Measurements from ENCODE around the gene TGFBR2. TPM values are rescaled to one million over a fixed set of nuclear protein-coding genes. Genes with fewer than 3 reads are reported as not detected.

TGFBR2 gene
- total and polyA plus RNA-seq, 2 experiments from 2014 or later: 4.7 to 13.0 TPM

- H3K27ac Mint-ChIP-seq: peak overlapping the region; percentile 17
- H3K4me2 ChIP-seq: 0 out of 2 replicates have a peak overlapping the region, but pooled peaks have one; percentile 44
- H3K4me3 Mint-ChIP-seq: no peak overlapping the region
- H3K9me3 Mint-ChIP-seq: no peaks in the 10 kb centered on the region
- peaks cover 12% of the 10 kb centered on the region for H3K4me1 ChIP-seq (ENCODE audit: insufficient read depth)
- H3K4me1 Mint-ChIP-seq: peaks cover 29% of the 10 kb centered on the region
- H3K79me2 ChIP-seq (replicated peaks; ENCODE audit: insufficient read depth): 0 out of 2 replicates have a peak, but pooled peaks cover 14% of the 10 kb centered on the region
- H3K27me3 ChIP-seq (ENCODE audit: insufficient read depth): no peaks in the 10 kb centered on the region
- H3K27ac ChIP-seq (ENCODE audit: low read depth): peak overlapping the region; percentile 59; the same call in 1 of the 2 replicates
- H3F3A ChIP-seq (replicated peaks; ENCODE audit: low read depth): no peaks in the 10 kb centered on the region
- H3K4me3 ChIP-seq: no peak overlapping the region
- peaks cover 2% of the 10 kb centered on the region for H3K27me3 Mint-ChIP-seq (ENCODE audit: insufficient read depth, low read depth, poor library complexity)
- H3K36me3 ChIP-seq (ENCODE audit: insufficient read depth): peaks cover 11% of the 10 kb centered on the region
- no peak for DNase-seq (ENCODE audit: low spot score)
- H3K36me3 Mint-ChIP-seq (ENCODE audit: low read depth): peaks cover 17% of the 10 kb centered on the region; the same call in 2 of the 3 replicates
- H3K9me2 ChIP-seq (ENCODE audit: insufficient read depth): 0 out of 2 replicates have a peak, but pooled peaks cover 5% of the 10 kb centered on the region
- TF ChIP-seq, protein P1, sequence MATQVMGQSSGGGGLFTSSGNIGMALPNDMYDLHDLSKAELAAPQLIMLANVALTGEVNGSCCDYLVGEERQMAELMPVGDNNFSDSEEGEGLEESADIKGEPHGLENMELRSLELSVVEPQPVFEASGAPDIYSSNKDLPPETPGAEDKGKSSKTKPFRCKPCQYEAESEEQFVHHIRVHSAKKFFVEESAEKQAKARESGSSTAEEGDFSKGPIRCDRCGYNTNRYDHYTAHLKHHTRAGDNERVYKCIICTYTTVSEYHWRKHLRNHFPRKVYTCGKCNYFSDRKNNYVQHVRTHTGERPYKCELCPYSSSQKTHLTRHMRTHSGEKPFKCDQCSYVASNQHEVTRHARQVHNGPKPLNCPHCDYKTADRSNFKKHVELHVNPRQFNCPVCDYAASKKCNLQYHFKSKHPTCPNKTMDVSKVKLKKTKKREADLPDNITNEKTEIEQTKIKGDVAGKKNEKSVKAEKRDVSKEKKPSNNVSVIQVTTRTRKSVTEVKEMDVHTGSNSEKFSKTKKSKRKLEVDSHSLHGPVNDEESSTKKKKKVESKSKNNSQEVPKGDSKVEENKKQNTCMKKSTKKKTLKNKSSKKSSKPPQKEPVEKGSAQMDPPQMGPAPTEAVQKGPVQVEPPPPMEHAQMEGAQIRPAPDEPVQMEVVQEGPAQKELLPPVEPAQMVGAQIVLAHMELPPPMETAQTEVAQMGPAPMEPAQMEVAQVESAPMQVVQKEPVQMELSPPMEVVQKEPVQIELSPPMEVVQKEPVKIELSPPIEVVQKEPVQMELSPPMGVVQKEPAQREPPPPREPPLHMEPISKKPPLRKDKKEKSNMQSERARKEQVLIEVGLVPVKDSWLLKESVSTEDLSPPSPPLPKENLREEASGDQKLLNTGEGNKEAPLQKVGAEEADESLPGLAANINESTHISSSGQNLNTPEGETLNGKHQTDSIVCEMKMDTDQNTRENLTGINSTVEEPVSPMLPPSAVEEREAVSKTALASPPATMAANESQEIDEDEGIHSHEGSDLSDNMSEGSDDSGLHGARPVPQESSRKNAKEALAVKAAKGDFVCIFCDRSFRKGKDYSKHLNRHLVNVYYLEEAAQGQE (IDR thresholded peaks at IDR 0.05; ENCODE audit: unreplicated experiment): no peak
- TF ChIP-seq ZNF114 (CRISPR knock-in tag; IDR thresholded peaks at IDR 0.05): no peak
- no peak for TF ChIP-seq JUNB (IDR thresholded peaks at IDR 0.05; ENCODE audit: unreplicated experiment)
- TF ChIP-seq NANOG (IDR thresholded peaks at IDR 0.05; ENCODE audit: borderline replicate concordance): no peak
- TF ChIP-seq CTCF (conservative IDR thresholded peaks at IDR 0.05; ENCODE audit: low read depth in 2 of 2): no peak
- TF ChIP-seq EZH2 (IDR thresholded peaks at IDR 0.05; ENCODE audit: low read depth, unreplicated experiment): no peak
- TF ChIP-seq ZNF462 (CRISPR knock-in tag; IDR thresholded peaks at IDR 0.05): no peak
- no peak for TF ChIP-seq ETS1 (IDR thresholded peaks at IDR 0.05)
- no peak for TF ChIP-seq ZNF331 (CRISPR knock-in tag; IDR thresholded peaks at IDR 0.05; ENCODE audit: low read depth)
- TF ChIP-seq POLR2AphosphoS5 (IDR thresholded peaks at IDR 0.05; ENCODE audit: low read depth): no peak
- TF ChIP-seq EZH2phosphoT487 (IDR thresholded peaks at IDR 0.05; ENCODE audit: unreplicated experiment): no peak
- no peak for TF ChIP-seq STAT1 (IDR thresholded peaks at IDR 0.05; ENCODE audit: unreplicated experiment)
- TF ChIP-seq CREB1 (CRISPR knock-in tag; IDR thresholded peaks at IDR 0.05; ENCODE audit: low read depth): no peak
- H2AFZ ChIP-seq: no peak overlapping the region
- ATAC-seq: peak; percentile 32
- H4K20me1 ChIP-seq (replicated peaks; ENCODE audit: insufficient read depth): no peaks in the 10 kb centered on the region
Measured at GRCh38 chr3:30681649-30682211, 75.3 kb downstream of the TGFBR2 start.

All from GM23338 (cell line).